H1 (cell line): ENCODE data around the gene PI16. TPM values are rescaled to one million over a fixed set of nuclear protein-coding genes. Genes with fewer than 3 reads are reported as not detected.

Experiments used
- polyA plus RNA-seq, 7 experiments: library from polyadenylated mRNA; depleted of rRNA in 3 of 7; stranded (reverse) in 5 of 7; unstranded in 2 of 7; fragments of >200 nt in 5 of 7; fragments of 200-250 nt in 2 of 7; gene quantifications; 1 replicate in 5 of 7; 2 replicates in 1 of 7; 4 replicates in 1 of 7; pipeline versions ENCODE4 v1.2.1 to v1.2.3, GENCODE V29; 2011 to 2013; ENCODE audit warnings: missing spikeins in 2 of 7, mixed read lengths in 2 of 7
- total RNA-seq: library from RNA; stranded (reverse); fragmentation: NEBNext Ultra II Directional; extraction: Animal tissue kit (Norgen Biotek cat#: 25700); gene quantifications from 2 replicates; pipeline ENCODE4 v1.2.1, GENCODE V29; 2021
- TF ChIP-seq, protein P1 (sequence below): fragments of 300-600 bp; sonication (generic); IDR thresholded peaks from 2 replicates; pipeline ENCODE4 v1.7.1; 2012; ENCODE audit warnings: low read length, moderate library complexity, mild to moderate bottlenecking, inconsistent platforms; ENCODE audit not compliant: insufficient replicate concordance

The PI16 gene
- total and polyA plus RNA-seq, 2 of the 8 experiments (the other 6 are each of a cell fraction or from before 2014, with no cell fraction given): 0.05 TPM; not detected in 1

DNA sequence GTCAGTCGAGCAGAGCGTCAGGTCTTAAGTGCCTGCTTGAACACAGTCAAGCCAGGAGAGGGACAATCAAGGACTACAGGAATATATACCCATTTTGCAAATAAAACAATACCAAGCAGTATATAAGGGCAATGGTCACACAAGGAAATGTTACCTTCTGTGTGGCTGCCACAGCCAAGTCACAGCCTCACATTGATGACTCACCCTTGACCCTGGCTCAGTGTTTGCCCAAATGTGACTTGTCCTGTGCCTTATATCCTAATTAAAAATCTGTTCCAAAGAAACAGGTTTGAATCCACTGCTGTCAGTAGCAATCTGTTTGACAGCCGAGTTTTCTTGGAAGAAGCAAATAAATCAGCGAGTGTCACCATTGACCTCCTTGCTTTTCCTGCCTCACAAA, 34.5 kb upstream of the PI16 start (continued):
- TF ChIP-seq, protein P1, sequence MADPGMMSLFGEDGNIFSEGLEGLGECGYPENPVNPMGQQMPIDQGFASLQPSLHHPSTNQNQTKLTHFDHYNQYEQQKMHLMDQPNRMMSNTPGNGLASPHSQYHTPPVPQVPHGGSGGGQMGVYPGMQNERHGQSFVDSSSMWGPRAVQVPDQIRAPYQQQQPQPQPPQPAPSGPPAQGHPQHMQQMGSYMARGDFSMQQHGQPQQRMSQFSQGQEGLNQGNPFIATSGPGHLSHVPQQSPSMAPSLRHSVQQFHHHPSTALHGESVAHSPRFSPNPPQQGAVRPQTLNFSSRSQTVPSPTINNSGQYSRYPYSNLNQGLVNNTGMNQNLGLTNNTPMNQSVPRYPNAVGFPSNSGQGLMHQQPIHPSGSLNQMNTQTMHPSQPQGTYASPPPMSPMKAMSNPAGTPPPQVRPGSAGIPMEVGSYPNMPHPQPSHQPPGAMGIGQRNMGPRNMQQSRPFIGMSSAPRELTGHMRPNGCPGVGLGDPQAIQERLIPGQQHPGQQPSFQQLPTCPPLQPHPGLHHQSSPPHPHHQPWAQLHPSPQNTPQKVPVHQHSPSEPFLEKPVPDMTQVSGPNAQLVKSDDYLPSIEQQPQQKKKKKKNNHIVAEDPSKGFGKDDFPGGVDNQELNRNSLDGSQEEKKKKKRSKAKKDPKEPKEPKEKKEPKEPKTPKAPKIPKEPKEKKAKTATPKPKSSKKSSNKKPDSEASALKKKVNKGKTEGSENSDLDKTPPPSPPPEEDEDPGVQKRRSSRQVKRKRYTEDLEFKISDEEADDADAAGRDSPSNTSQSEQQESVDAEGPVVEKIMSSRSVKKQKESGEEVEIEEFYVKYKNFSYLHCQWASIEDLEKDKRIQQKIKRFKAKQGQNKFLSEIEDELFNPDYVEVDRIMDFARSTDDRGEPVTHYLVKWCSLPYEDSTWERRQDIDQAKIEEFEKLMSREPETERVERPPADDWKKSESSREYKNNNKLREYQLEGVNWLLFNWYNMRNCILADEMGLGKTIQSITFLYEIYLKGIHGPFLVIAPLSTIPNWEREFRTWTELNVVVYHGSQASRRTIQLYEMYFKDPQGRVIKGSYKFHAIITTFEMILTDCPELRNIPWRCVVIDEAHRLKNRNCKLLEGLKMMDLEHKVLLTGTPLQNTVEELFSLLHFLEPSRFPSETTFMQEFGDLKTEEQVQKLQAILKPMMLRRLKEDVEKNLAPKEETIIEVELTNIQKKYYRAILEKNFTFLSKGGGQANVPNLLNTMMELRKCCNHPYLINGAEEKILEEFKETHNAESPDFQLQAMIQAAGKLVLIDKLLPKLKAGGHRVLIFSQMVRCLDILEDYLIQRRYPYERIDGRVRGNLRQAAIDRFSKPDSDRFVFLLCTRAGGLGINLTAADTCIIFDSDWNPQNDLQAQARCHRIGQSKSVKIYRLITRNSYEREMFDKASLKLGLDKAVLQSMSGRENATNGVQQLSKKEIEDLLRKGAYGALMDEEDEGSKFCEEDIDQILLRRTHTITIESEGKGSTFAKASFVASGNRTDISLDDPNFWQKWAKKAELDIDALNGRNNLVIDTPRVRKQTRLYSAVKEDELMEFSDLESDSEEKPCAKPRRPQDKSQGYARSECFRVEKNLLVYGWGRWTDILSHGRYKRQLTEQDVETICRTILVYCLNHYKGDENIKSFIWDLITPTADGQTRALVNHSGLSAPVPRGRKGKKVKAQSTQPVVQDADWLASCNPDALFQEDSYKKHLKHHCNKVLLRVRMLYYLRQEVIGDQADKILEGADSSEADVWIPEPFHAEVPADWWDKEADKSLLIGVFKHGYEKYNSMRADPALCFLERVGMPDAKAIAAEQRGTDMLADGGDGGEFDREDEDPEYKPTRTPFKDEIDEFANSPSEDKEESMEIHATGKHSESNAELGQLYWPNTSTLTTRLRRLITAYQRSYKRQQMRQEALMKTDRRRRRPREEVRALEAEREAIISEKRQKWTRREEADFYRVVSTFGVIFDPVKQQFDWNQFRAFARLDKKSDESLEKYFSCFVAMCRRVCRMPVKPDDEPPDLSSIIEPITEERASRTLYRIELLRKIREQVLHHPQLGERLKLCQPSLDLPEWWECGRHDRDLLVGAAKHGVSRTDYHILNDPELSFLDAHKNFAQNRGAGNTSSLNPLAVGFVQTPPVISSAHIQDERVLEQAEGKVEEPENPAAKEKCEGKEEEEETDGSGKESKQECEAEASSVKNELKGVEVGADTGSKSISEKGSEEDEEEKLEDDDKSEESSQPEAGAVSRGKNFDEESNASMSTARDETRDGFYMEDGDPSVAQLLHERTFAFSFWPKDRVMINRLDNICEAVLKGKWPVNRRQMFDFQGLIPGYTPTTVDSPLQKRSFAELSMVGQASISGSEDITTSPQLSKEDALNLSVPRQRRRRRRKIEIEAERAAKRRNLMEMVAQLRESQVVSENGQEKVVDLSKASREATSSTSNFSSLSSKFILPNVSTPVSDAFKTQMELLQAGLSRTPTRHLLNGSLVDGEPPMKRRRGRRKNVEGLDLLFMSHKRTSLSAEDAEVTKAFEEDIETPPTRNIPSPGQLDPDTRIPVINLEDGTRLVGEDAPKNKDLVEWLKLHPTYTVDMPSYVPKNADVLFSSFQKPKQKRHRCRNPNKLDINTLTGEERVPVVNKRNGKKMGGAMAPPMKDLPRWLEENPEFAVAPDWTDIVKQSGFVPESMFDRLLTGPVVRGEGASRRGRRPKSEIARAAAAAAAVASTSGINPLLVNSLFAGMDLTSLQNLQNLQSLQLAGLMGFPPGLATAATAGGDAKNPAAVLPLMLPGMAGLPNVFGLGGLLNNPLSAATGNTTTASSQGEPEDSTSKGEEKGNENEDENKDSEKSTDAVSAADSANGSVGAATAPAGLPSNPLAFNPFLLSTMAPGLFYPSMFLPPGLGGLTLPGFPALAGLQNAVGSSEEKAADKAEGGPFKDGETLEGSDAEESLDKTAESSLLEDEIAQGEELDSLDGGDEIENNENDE: no peak
